Right cardiac atrium (tissue), 5 donors: ENCODE results near the gene UBR1. TPM values are rescaled to one million over a fixed set of nuclear protein-coding genes. Genes with fewer than 3 reads are reported as not detected.
"Not testable (repeated sequence)": the region's sequence is repeated elsewhere in the genome, so short reads cannot be mapped to it uniquely, and the experiment has no call there.

Experiments
- ATAC-seq, 2 donors: fragments of 200-7000 bp; cut with Tn5 transposase; one replicate each; pipeline versions ENCODE4 v1.8.0 to v1.9.1; 2020; ENCODE audit warnings: moderate library complexity in 2 of 2, mild to moderate bottlenecking in 1 of 2
- DNase-seq, 3 donors: peaks; one replicate each; pipeline ENCODE4 v3.0.0-alpha.2; 2020
- H3K27ac ChIP-seq: one replicate; pipeline ENCODE4 v1.5.1; 2013; ENCODE audit warnings: mild to moderate bottlenecking, low read length, control low read depth, moderate library complexity
- H3K27me3 ChIP-seq: one replicate; pipeline ENCODE4 v1.6.1; 2013; ENCODE audit not compliant: control insufficient read depth, insufficient read depth
- H3K4me1 ChIP-seq: one replicate; pipeline ENCODE4 v1.6.1; 2013; ENCODE audit warnings: low read length; ENCODE audit not compliant: control insufficient read depth, insufficient read depth
- H3K4me3 ChIP-seq: one replicate; pipeline ENCODE4 v1.5.1; 2013; ENCODE audit warnings: low read length, control low read depth
- H3K9me3 ChIP-seq: one replicate; pipeline ENCODE4 v1.6.1; 2013; ENCODE audit warnings: low read length; ENCODE audit not compliant: control insufficient read depth
- WGBS: extraction: QIAGEN DNeasy Blood & Tissue Kit; methylation state at CpG from one replicate; pipeline ENCODE4 v1.1.7; 2013; 5-methylcytosine and 5-hydroxymethylcytosine counted together
- intact Hi-C, 4 donors: fragments of 100-400 bp; cut with DNase I; formaldehyde crosslinking; loops; one replicate each; pipeline versions ENCODE4 v1.11.0 to v1.14.0; 2022 to 2023
- polyA plus RNA-seq: library from polyadenylated mRNA; stranded (reverse); fragments of 200-250 nt; gene quantifications from one replicate; pipeline ENCODE4 v1.2.3, GENCODE V29; 2013
- total RNA-seq, 4 donors: library from RNA; stranded (reverse); fragmentation: NEBNext Ultra II Directional; extraction: Animal tissue kit (Norgen Biotek cat#: 25700); gene quantifications; one replicate each; pipeline ENCODE4 v1.2.1, GENCODE V29; 2021
- donor health status: healthy with polysubstance abuse.
- donor health status: DM: no; HTN: yes; CAD: no.
- donor health status: DM: no; HTN: no; CAD: no.
- donor health status: DM: no; HTN: yes; CAD: no; lungs with severe emphysema.
- donor health status: DM: yes; HTN: yes; CAD: no.

Gene UBR1
- total and polyA plus RNA-seq, 5 donors, result 6.1 to 25.5 (median 20.9) TPM

DNA sequence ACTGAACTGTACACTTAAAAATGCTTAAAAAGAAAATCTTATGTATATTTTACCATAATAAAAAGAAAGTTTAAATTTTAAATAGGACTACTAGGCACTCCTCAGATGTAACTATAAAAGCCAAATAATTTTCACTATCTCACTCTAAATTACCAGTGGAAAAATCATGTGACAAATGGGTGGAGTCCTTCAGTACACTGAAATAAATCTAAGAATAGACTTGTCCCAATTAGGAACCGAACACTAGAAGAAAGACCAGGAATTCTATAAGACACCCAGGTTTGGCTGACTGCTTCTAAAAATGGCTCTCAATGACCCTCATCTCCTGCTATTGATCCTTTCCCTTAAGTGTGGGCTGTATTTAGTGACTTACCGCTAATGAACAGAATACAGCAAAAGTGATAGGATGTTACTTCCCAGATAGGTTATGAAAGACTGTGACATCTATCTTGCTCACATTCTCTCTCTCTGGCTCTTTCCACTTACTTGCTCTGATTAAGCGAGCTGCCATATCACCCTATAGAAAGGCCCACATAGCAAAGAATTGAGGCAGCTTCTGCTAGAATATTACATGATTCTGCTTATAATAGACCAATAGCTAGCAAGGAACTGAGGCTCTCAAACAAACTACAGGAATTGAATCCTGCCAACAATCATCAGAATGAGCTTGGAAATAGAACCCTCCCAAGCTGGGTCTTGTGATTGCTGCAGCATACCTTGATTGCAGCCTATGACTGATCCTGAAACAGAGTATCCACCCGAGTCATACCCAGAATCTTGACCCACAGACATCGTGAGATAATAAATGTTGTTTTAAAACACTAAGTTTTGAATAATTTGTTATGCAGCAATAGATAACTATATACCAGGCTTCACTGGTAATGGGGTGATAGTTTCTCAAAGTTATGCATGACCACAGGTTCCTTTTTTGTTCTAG, 202.2 kb downstream of the UBR1 start:
- intact Hi-C loops, result no loop called here
- peak; percentile 34 to 48 for ATAC-seq
- 60% methylated on average over 5 of the region's 5 CpGs for WGBS
- Histone ChIP-seq H3K4me3 (no peak overlapping the region), H3K27ac (peak overlapping the region; percentile 36), H3K27me3 (no peaks in the 10 kb centered on the region), H3K4me1 (peaks cover 3% of the 10 kb centered on the region), H3K9me3 (no peaks in the 10 kb centered on the region)
- DNase-seq, result no peak

DNA sequence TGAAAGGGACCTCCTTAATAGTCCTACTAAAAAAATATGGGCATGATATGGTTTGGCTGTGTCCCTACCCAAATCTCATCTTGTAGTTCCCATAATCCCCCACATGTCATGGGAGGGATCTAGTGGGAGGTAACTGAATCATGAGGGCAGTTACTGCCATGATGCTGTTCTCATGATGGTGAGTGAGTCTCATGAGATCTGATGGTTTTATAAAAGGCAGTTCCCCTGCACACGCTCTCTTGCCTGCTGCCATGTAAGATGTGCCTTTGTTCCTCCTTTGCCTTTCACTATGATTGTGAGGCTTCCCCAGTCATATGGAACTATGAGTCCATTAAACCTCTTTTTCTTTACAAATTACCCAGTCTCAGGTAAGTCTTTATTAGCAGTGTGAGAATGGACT, 211.9 kb downstream of the UBR1 start:
- H3K27me3 ChIP-seq, DNase-seq, H3K4me1 ChIP-seq, intact Hi-C loops, H3K9me3 ChIP-seq, H3K27ac ChIP-seq, ATAC-seq, H3K4me3 ChIP-seq: not testable (repeated sequence)
- WGBS, result 90% methylated on average over 1 of the region's 1 CpG

Other genes starting within 250 kb of the UBR1 start
- gene TTBK2, start 185.3 kb downstream of the UBR1 start, total RNA-seq, result 10 to 100 TPM; 26.7 to 38.6 (median 31.7) TPM
- 7.9 TPM for gene TTBK2, start 185.3 kb downstream of the UBR1 start, polyA plus RNA-seq
- 10 to 100 TPM in 3 of 4 donors, 1 to 10 TPM in 1; 9.8 to 11.2 (median 10.4) TPM for gene TMEM62, start 27.5 kb upstream of the UBR1 start, total RNA-seq
- gene TMEM62, start 27.5 kb upstream of the UBR1 start, polyA plus RNA-seq, result 7.8 TPM
- 10 to 100 TPM; 41.4 to 55.6 (median 53.7) TPM for gene CCNDBP1, start 79.4 kb upstream of the UBR1 start, total RNA-seq
- gene CCNDBP1, start 79.4 kb upstream of the UBR1 start, polyA plus RNA-seq, result 45.7 TPM
- not detected for gene EPB42, start 115.0 kb upstream of the UBR1 start, total RNA-seq
- not detected for gene EPB42, start 115.0 kb upstream of the UBR1 start, polyA plus RNA-seq
- gene TGM5, start 160.9 kb upstream of the UBR1 start, total RNA-seq, result not detected
- 0.02 TPM for gene TGM5, start 160.9 kb upstream of the UBR1 start, polyA plus RNA-seq
- not detected for gene TGM7, start 196.2 kb upstream of the UBR1 start, total RNA-seq
- not detected for gene TGM7, start 196.2 kb upstream of the UBR1 start, polyA plus RNA-seq
- 10 to 100 TPM in 1 of 4 donors, 1 to 10 TPM in 3; 7.9 to 10.4 (median 9.6) TPM for gene LCMT2, start 224.5 kb upstream of the UBR1 start, total RNA-seq
- gene LCMT2, start 224.5 kb upstream of the UBR1 start, polyA plus RNA-seq, result 5.4 TPM